HG03442 (cell line): ENCODE data around the gene RIGI.
"Not testable (repeated sequence)": the region's sequence is repeated elsewhere in the genome, so short reads cannot be mapped to it uniquely, and the experiment has no call there.

ENCODE experiments used
- ATAC-seq: cut with Tn5 transposase; IDR thresholded peaks from one replicate; pipeline ENCODE4 v1.9.1; 2021; ENCODE audit warnings: mild to moderate bottlenecking, moderate library complexity; ENCODE audit not compliant: unreplicated experiment

RIGI gene

GRCh38 chr9:32526041-32526706, at the start of gene RIGI:
Gene RIGI (minus strand): TSS chr9:32526196. CDS start chr9:32526166, 30 bp downstream.
- peak; percentile 70 for ATAC-seq

GRCh38 chr9:32574858-32575257, 48.9 kb upstream of the RIGI start:
- ATAC-seq = no peak

- no peak for ATAC-seq
Observed at GRCh38 chr9:32573821-32574220, 47.8 kb upstream of the RIGI start.

GRCh38 chr9:32572900-32573523, 47.0 kb upstream of the RIGI start, which contains the start of gene NDUFB6:
Gene NDUFB6 (minus strand): TSS chr9:32573159. CDS start chr9:32573060, 99 bp downstream.
- ATAC-seq = peak; percentile 81

DNA sequence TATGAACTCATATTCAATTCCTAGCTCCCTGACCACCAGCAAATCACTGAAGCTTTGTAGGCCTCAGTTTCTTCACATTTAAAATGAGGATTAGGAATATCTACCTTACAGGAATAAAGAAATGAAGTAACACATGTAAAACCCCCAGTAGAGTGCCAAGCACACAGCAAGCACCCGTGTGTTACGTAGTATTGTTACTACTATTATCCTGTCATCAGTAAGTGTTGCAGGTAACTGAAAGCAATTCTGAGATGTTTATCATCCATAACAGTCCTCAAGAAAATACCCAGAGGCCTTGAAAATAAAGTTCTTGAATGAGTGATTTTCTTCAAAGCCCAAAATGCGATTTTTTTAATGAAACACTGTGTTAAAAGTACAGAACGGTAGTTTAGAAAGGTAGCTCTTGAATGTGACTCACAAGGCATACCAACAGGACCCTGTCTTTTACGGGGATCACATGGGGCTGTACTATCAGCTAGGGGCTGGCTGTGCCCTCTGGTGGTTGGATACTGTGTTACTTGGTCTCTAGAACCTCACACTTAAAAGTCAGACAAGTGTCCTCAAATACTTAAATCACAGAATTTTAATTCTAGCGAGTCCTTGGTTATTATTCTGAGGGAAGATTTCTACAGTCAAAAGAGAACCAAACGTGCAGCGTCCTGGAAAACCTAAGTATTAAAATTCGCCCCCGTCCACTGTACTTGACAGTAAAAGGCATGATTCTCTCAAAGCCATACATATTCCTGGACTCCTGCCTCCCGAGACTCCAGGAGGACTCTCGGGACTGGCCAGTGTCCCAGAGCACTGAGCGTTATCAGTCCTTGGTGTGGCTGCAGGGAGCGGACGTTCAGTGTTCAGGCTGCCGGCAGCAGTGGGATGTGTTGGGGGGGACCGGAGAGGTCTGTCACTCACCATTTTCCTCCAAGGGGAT, 46.2 kb upstream of the RIGI start:
- peak; percentile 87 for ATAC-seq

DNA sequence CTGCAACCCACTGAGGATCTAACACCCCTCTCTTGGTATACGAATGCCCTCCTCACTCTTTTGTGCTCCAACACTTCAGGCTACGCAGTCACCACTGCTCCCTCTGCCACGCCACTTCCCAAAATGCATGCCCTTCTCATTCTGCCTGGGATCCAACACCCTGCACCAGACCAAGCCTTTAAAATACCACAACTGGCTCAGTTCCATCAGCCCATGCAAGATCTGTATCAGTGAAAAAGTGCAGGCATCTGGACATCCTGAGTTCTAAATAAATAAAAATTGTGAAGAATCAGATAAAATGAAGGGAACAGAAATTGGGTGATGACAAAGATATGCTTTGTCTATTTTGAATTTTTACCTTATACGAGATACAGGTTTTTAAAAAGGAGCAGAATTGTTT, 44.3 kb upstream of the RIGI start:
- ATAC-seq = no peak

DNA sequence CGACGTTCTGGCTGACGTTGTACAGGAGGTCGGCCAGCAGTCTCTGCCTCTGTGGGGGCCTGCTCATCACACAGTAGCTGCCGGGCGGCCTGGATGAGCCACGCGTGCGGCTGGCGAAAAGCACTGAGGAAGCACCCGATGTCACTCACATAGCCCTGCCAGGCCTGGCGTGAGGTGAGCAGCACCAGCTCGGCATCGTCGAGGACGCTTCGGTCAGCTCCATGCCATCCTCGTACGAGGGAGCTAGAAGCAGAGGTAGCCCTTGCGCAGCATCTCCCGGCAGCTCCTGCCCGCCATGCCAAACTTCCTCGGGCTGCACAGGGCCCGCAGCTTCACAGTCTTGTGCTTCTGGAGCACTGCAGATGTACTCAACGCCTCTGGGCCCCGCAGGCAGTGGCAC, 40.8 kb upstream of the RIGI start:
- ATAC-seq = no peak

GRCh38 chr9:32565967-32566366, 40.0 kb upstream of the RIGI start:
- ATAC-seq = no peak

DNA sequence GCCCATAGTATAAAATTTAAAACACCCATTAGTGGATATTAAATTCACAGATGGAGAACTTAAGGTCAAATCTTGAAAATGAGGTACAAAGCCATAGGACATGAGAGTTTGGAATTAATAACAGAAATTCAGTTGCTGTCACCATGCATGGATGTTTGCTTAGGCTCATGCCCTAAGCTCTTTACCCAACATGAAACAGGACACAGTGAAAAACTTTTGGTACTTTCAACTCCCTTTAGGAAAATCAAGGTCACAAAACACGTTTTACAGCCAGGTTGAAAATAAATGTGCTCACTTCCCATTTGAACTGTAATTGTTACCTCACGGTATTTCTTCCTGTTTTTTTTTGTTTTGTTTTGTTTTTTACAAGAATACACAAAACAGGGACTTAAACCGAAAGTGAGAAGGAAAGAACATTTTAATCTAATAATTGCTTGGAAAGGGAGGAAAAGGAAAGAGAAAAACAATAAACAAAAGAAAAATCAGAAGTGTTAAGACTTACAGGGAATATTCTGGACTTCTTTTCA, 32.5 kb upstream of the RIGI start:
- ATAC-seq = no peak

GRCh38 chr9:32554591-32554990, 28.6 kb upstream of the RIGI start:
- no peak for ATAC-seq

- ATAC-seq = no peak
Observed at GRCh38 chr9:32554107-32554506, 28.1 kb upstream of the RIGI start.

- peak; percentile 67 for ATAC-seq
Observed at GRCh38 chr9:32552172-32552872, 26.3 kb upstream of the RIGI start, which contains the start of the genes SMIM27 and TOPORS. Gene SMIM27 (plus strand): TSS chr9:32552327. CDS start chr9:32552435, 108 bp downstream. Gene TOPORS (minus strand): TSS chr9:32552586. CDS start chr9:32552436, 150 bp downstream.

GRCh38 chr9:32551276-32552051, 25.5 kb upstream of the RIGI start:
- peak; percentile 0 for ATAC-seq

- peak; percentile 58 for ATAC-seq
Observed at GRCh38 chr9:32550562-32551275, 24.7 kb upstream of the RIGI start.

- no peak for ATAC-seq
Observed at GRCh38 chr9:32550150-32550561, 24.2 kb upstream of the RIGI start.

DNA sequence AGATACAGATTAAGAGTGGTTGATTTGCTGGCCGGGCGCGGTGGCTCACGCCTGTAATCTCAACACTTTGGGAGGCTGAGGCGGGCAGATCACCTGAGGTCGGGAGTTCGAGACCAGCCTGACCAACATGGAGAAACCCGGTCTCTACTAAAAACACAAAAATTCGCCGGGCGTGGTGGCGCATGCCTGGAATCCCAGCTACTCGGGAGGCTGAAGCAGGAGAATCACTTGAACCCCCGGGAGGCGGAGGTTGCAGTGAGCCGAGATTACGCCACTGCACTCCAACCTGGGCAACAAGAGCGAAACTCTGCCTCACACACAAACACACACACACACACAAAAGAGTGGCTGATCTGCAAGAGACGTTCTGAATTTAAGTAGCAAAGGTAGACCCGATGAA, 22.2 kb upstream of the RIGI start:
- ATAC-seq = not testable (repeated sequence)

DNA sequence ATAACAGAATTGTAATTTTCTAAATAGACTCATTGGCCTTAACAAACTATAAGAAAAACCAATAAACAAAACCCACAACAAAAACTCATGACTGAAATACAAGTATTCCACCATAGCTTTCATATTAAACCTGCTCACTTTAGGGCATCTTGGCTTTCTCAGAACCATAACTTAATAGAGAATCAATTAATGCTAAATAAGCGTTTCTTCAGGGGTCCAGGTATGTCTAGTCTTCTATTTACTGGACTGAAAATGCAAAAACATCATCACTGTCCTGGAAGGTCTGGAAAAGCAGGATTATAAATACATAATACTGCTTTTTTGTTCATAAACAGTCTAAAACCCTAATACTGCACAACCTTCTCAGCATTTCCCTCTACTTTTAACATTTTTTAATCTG, 19.9 kb upstream of the RIGI start:
- no peak for ATAC-seq

DNA sequence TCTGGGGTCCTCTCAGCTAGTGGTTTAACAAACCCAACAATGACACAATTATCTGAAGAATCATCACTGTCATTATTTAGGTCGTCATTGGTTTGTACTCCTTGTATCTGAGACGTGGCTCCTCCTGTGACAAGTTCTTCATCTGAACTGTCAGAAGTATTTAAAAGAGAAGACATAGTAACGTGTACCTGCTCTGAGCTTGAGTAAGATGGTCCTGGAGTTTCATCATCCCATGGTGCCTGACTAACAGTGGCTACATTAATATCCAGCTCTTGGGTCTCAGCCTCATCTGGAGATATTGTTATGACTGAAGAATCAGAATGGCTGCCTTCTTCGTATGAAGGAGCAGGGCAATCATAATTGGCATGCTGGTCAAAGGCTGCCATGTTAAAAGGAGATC, 17.1 kb upstream of the RIGI start:
- ATAC-seq = no peak

GRCh38 chr9:32533816-32534215, 7.8 kb upstream of the RIGI start:
- ATAC-seq = no peak
